Thyroid gland (tissue), 4 donors: ENCODE data around the gene WLS. TPM values are rescaled to one million over a fixed set of nuclear protein-coding genes. Genes with fewer than 3 reads are reported as not detected.

Experiments
- DNase-seq, 2 donors: peaks; one replicate each; pipeline ENCODE4 v3.0.0-alpha.2; 2019
- H3K27ac ChIP-seq, 3 donors: fragments of 200-600 bp; sonication (generic); 1 replicate in 2 of 3; 2 replicates in 1 of 3; pipeline ENCODE4 v1.5.1; 2016 to 2019; ENCODE audit warnings: mild to moderate bottlenecking in 1 of 3, moderate library complexity in 1 of 3
- H3K27me3 ChIP-seq: fragments of 200-600 bp; sonication (generic); one replicate; pipeline ENCODE4 v1.5.1; 2019
- H3K36me3 ChIP-seq, 2 donors: fragments of 200-600 bp; sonication (generic); one replicate each; pipeline ENCODE4 v1.5.1; 2016 to 2019
- H3K4me1 ChIP-seq, 2 donors: fragments of 200-600 bp; sonication (generic); one replicate each; pipeline ENCODE4 v1.5.1; 2017 to 2019
- H3K4me3 ChIP-seq, 3 donors: fragments of 200-600 bp; sonication (generic); replicated peaks in 1 of 3; 1 replicate in 2 of 3; 2 replicates in 1 of 3; pipeline ENCODE4 v1.5.1; 2016; ENCODE audit warnings: mild to moderate bottlenecking in 1 of 3
- H3K9me3 ChIP-seq: fragments of 200-600 bp; sonication (generic); one replicate; pipeline ENCODE4 v1.5.1; 2017
- CTCF ChIP-seq, 6 experiments: fragments of 200-600 bp in 3 of 6; fragments of 450-650 bp in 3 of 6; sonication (generic) in 3 of 6; IDR thresholded peaks; one replicate each; pipeline ENCODE4 v1.5.1; 2016 to 2019; ENCODE audit warnings: antibody characterized with exemption in 6 of 6, mild to moderate bottlenecking in 2 of 6, inconsistent platforms in 1 of 6, moderate library complexity in 1 of 6
- POLR2A ChIP-seq, 2 donors: fragments of 450-650 bp; IDR thresholded peaks; one replicate each; pipeline ENCODE4 v1.6.1; 2017; ENCODE audit warnings: antibody characterized with exemption in 2 of 2, mild to moderate bottlenecking in 2 of 2, moderate library complexity in 1 of 2
- whole genome bisulfite sequencing, 2 donors: methylation state at CpG; one replicate each; pipeline ENCODE4 v1.1.5; 2017; 5-methylcytosine and 5-hydroxymethylcytosine counted together
- intact Hi-C: fragments of 100-400 bp; cut with DNase I; formaldehyde crosslinking; loops from one replicate; pipeline ENCODE4 v1.15.1; 2023
- total RNA-seq, 4 donors: library from RNA; depleted of rRNA; stranded (reverse); fragments of >200 nt; gene quantifications; one replicate each; pipeline ENCODE4 v1.2.3, GENCODE V29; 2016

WLS gene
- total RNA-seq, 4 donors from 2014 or later = 20.0 to 52.7 (median 46.7) TPM

GRCh38 chr1:68216089-68216772 is 16.1 kb downstream of the WLS start:
- no peaks in the 10 kb centered on the region for H3K9me3 ChIP-seq
- H3K27me3 ChIP-seq = no peaks in the 10 kb centered on the region
- WGBS, 2 donors = 83 to 92% methylated on average over 2 of the region's 2 CpGs
- no peak for DNase-seq
- H3K4me1 ChIP-seq = peaks cover 7 to 15% of the 10 kb centered on the region in 2 donors
- H3K36me3 ChIP-seq = no peaks in the 10 kb centered on the region
- no peak overlapping the region for H3K4me3 ChIP-seq
- intact Hi-C loops = no loop called here
- TF ChIP-seq CTCF (IDR thresholded peaks at IDR 0.05) = no peak
- no peak for TF ChIP-seq POLR2A (IDR thresholded peaks at IDR 0.05)
- no peak overlapping the region for H3K27ac ChIP-seq

GRCh38 chr1:68213843-68214242 is 18.5 kb downstream of the WLS start:
- Histone ChIP-seq H3K36me3 (no peaks in the 10 kb centered on the region), H3K9me3 (no peaks in the 10 kb centered on the region), H3K4me3 (no peak overlapping the region), H3K4me1 (peaks cover 7 to 15% of the 10 kb centered on the region in 2 donors), H3K27ac (no peak overlapping the region), H3K27me3 (no peaks in the 10 kb centered on the region)
- intact Hi-C loops = no loop called here
- peak; percentile 58 to 67 for DNase-seq
- TF ChIP-seq POLR2A (IDR thresholded peaks at IDR 0.05) (no peak), CTCF (IDR thresholded peaks at IDR 0.05) (no peak)
- 60 to 71% methylated on average over 5 of the region's 5 CpGs for WGBS, 2 donors

- intact Hi-C loops = no loop called here
- Histone ChIP-seq H3K9me3 (no peaks in the 10 kb centered on the region), H3K36me3 (no peaks in the 10 kb centered on the region), H3K4me3 (no peak overlapping the region), H3K27ac (no peak overlapping the region), H3K4me1 (peaks cover 13 to 19% of the 10 kb centered on the region in 2 donors), H3K27me3 (no peaks in the 10 kb centered on the region)
- no peak for TF ChIP-seq CTCF (IDR thresholded peaks at IDR 0.05)
- no peak for TF ChIP-seq POLR2A (IDR thresholded peaks at IDR 0.05)
- 83 to 91% methylated on average over 6 of the region's 6 CpGs for WGBS, 2 donors
- DNase-seq = no peak
Observed at GRCh38 chr1:68211761-68212380, 20.5 kb downstream of the WLS start.

- Histone ChIP-seq H3K9me3 (no peaks in the 10 kb centered on the region), H3K4me3 (no peak overlapping the region), H3K27ac (no peak overlapping the region), H3K4me1 (peaks cover 14 to 19% of the 10 kb centered on the region in 2 donors), H3K36me3 (no peaks in the 10 kb centered on the region), H3K27me3 (no peaks in the 10 kb centered on the region)
- WGBS, 2 donors = 82 to 86% methylated on average over 2 of the region's 2 CpGs
- intact Hi-C loops = no loop called here
- DNase-seq = no peak
- no peak for TF ChIP-seq CTCF (IDR thresholded peaks at IDR 0.05)
- TF ChIP-seq POLR2A (IDR thresholded peaks at IDR 0.05) = no peak
Observed at GRCh38 chr1:68210829-68211228, 21.5 kb downstream of the WLS start.

- TF ChIP-seq CTCF (IDR thresholded peaks at IDR 0.05) (no peak), POLR2A (IDR thresholded peaks at IDR 0.05) (no peak)
- DNase-seq = no peak
- Histone ChIP-seq H3K4me3 (no peak overlapping the region), H3K27me3 (no peaks in the 10 kb centered on the region), H3K4me1 (peaks cover 14 to 19% of the 10 kb centered on the region in 2 donors), H3K9me3 (no peaks in the 10 kb centered on the region), H3K36me3 (no peaks in the 10 kb centered on the region), H3K27ac (no peak overlapping the region)
- intact Hi-C loops = no loop called here
Observed at GRCh38 chr1:68210027-68210426, 22.3 kb downstream of the WLS start.
